Vagina (tissue), 2 donors: ENCODE data around the gene MS4A6A. TPM values are rescaled to one million over a fixed set of nuclear protein-coding genes. Genes with fewer than 3 reads are reported as not detected.

Experiments
- DNase-seq, 2 donors: peaks; one replicate each; pipeline ENCODE4 v3.0.0-alpha.2; 2017; ENCODE audit errors: extremely low spot score in 2 of 2
- H3K27ac ChIP-seq: fragments of 200-600 bp; sonication (generic); one replicate; pipeline ENCODE4 v1.5.1; 2019
- H3K27me3 ChIP-seq: fragments of 200-600 bp; sonication (generic); one replicate; pipeline ENCODE4 v1.5.1; 2019
- H3K36me3 ChIP-seq, 2 donors: fragments of 200-600 bp; sonication (generic); one replicate each; pipeline ENCODE4 v1.5.1; 2017 to 2019
- H3K4me1 ChIP-seq: fragments of 200-600 bp; sonication (generic); one replicate; pipeline ENCODE4 v1.5.1; 2019
- H3K4me3 ChIP-seq, 2 donors: fragments of 200-600 bp; sonication (generic); 1 replicate in 1 of 2; 2 replicates in 1 of 2; pipeline ENCODE4 v1.5.1; 2016 to 2019
- H3K9me3 ChIP-seq: fragments of 200-600 bp; sonication (generic); one replicate; pipeline ENCODE4 v1.5.1; 2019
- CTCF ChIP-seq, 3 experiments: fragments of 450-650 bp in 2 of 3; fragments of 200-600 bp in 1 of 3; sonication (generic) in 1 of 3; IDR thresholded peaks; one replicate each; pipeline ENCODE4 v1.5.1; 2017 to 2019; ENCODE audit warnings: antibody characterized with exemption in 3 of 3, mild to moderate bottlenecking in 2 of 3, moderate library complexity in 2 of 3
- POLR2A ChIP-seq, 2 donors: fragments of 450-650 bp; IDR thresholded peaks; one replicate each; pipeline ENCODE4 v1.6.1; 2017; ENCODE audit warnings: antibody characterized with exemption in 2 of 2, mild to moderate bottlenecking in 2 of 2, moderate library complexity in 2 of 2
- POLR2AphosphoS5 ChIP-seq, 2 donors: sonication (generic); formaldehyde crosslinking; IDR thresholded peaks; one replicate each; pipeline ENCODE4 v1.9.0; 2017; ENCODE audit warnings: antibody characterized with exemption in 2 of 2, mild to moderate bottlenecking in 2 of 2, low read depth in 1 of 2; ENCODE audit not compliant: insufficient read depth in 1 of 2
- intact Hi-C: fragments of 100-400 bp; cut with DNase I; formaldehyde crosslinking; loops from one replicate; pipeline ENCODE4 v1.15.1; 2023
- total RNA-seq: library from RNA; depleted of rRNA; stranded (reverse); fragments of >200 nt; gene quantifications from one replicate; pipeline ENCODE4 v1.2.3, GENCODE V29; 2016

MS4A6A gene
- total RNA-seq, 1 donor from 2014 or later: 30.7 TPM

DNA sequence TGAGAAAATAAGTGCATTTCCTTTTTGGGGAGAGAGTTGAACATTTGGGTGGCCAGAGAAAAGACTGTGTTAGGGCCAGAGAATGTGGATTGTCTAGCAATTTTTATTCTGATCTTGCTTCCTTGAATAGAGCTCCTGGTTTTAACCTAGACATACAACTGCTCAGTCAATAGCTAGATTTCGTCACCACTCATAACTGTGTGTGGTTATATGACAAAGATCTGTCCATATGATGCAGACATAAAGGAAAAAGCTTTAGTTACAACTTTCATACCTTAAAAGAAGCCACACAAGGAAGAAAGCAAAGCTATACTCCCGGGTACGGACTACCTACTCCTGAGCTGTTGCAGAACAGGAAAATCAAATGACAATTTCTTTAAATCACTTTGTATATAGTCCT is 37.2 kb downstream of the MS4A6A start:
- TF ChIP-seq POLR2AphosphoS5 (IDR thresholded peaks at IDR 0.05; ENCODE audit: insufficient read depth in 1 of 2, low read depth in 1 of 2): no peak
- TF ChIP-seq POLR2A (IDR thresholded peaks at IDR 0.05): no peak
- no peak for TF ChIP-seq CTCF (IDR thresholded peaks at IDR 0.05)
- no peaks in the 10 kb centered on the region for H3K36me3 ChIP-seq
- H3K4me3 ChIP-seq: no peak overlapping the region
- no peak for DNase-seq
- no peaks in the 10 kb centered on the region for H3K27me3 ChIP-seq
- H3K9me3 ChIP-seq: no peaks in the 10 kb centered on the region
- intact Hi-C loops: no loop called here
- no peak overlapping the region for H3K27ac ChIP-seq
- no peaks in the 10 kb centered on the region for H3K4me1 ChIP-seq

DNA sequence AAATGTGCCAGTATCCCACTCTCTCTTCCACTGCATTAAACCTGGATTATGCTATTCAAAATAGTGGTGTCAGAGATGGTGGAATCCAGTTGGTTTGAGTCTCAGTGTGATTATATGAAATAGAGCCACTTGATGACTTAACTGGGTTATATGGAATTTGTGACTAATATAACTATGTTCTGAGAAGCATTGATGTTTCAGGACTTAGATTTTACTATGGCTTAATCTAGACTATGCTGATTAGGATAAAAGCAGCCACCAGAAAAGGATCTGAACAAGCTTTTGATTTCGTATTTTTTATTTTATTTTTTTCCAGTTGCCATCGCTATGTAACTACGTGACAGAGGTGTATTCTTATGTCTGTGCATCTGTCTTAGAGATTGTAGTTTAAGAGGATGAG is 39.1 kb downstream of the MS4A6A start:
- no peaks in the 10 kb centered on the region for H3K36me3 ChIP-seq
- no peaks in the 10 kb centered on the region for H3K27me3 ChIP-seq
- no peaks in the 10 kb centered on the region for H3K4me1 ChIP-seq
- H3K4me3 ChIP-seq: no peak overlapping the region
- intact Hi-C loops: no loop called here
- H3K9me3 ChIP-seq: no peaks in the 10 kb centered on the region
- no peak overlapping the region for H3K27ac ChIP-seq
- no peak for TF ChIP-seq POLR2A (IDR thresholded peaks at IDR 0.05)
- TF ChIP-seq CTCF (IDR thresholded peaks at IDR 0.05): no peak
- TF ChIP-seq POLR2AphosphoS5 (IDR thresholded peaks at IDR 0.05; ENCODE audit: insufficient read depth in 1 of 2, low read depth in 1 of 2): no peak
- DNase-seq: no peak

GRCh38 chr11:60133917-60134316 is 49.0 kb downstream of the MS4A6A start:
- no peak for TF ChIP-seq POLR2AphosphoS5 (IDR thresholded peaks at IDR 0.05; ENCODE audit: insufficient read depth in 1 of 2, low read depth in 1 of 2)
- no peak for TF ChIP-seq POLR2A (IDR thresholded peaks at IDR 0.05)
- TF ChIP-seq CTCF (IDR thresholded peaks at IDR 0.05): no peak
- Histone ChIP-seq H3K9me3 (no peaks in the 10 kb centered on the region), H3K27me3 (no peaks in the 10 kb centered on the region), H3K36me3 (no peaks in the 10 kb centered on the region), H3K27ac (no peak overlapping the region), H3K4me3 (no peak overlapping the region), H3K4me1 (no peaks in the 10 kb centered on the region)
- no peak for DNase-seq
- intact Hi-C loops: no loop called here

- no peak overlapping the region for H3K27ac ChIP-seq
- intact Hi-C loops: no loop called here
- H3K4me1 ChIP-seq: no peaks in the 10 kb centered on the region
- no peaks in the 10 kb centered on the region for H3K9me3 ChIP-seq
- no peaks in the 10 kb centered on the region for H3K27me3 ChIP-seq
- no peak overlapping the region for H3K4me3 ChIP-seq
- DNase-seq: no peak
- TF ChIP-seq POLR2AphosphoS5 (IDR thresholded peaks at IDR 0.05; ENCODE audit: insufficient read depth in 1 of 2, low read depth in 1 of 2) (no peak), CTCF (IDR thresholded peaks at IDR 0.05) (no peak), POLR2A (IDR thresholded peaks at IDR 0.05) (no peak)
- H3K36me3 ChIP-seq: no peaks in the 10 kb centered on the region
Observed at GRCh38 chr11:60131912-60132311, 51.0 kb downstream of the MS4A6A start.

- intact Hi-C loops: no loop called here
- Histone ChIP-seq H3K27me3 (no peaks in the 10 kb centered on the region), H3K36me3 (no peaks in the 10 kb centered on the region), H3K4me3 (no peak overlapping the region), H3K9me3 (no peaks in the 10 kb centered on the region), H3K4me1 (no peaks in the 10 kb centered on the region), H3K27ac (no peak overlapping the region)
- TF ChIP-seq POLR2A (IDR thresholded peaks at IDR 0.05) (no peak), CTCF (IDR thresholded peaks at IDR 0.05) (no peak), POLR2AphosphoS5 (IDR thresholded peaks at IDR 0.05; ENCODE audit: insufficient read depth in 1 of 2, low read depth in 1 of 2) (no peak)
- DNase-seq: no peak
Observed at GRCh38 chr11:60130496-60130895, 52.4 kb downstream of the MS4A6A start.
